GM12878 (cell line): ENCODE data around the gene UBR7. TPM values are rescaled to one million over a fixed set of nuclear protein-coding genes. Genes with fewer than 3 reads are reported as not detected.

Experiments
- BHLHE40 ChIP-seq, 2 experiments: fragments of 450-650 bp in 1 of 2; IDR thresholded peaks; 2 replicates each; pipeline ENCODE4 v1.6.1; 2011 to 2017; ENCODE audit warnings: low read depth in 2 of 2, borderline replicate concordance in 1 of 2, improper control_type of control experiment in 1 of 2, low read length in 1 of 2, mild to moderate bottlenecking in 1 of 2
- CEBPZ ChIP-seq: fragments of 150-350 bp; IDR thresholded peaks from 2 replicates; pipeline ENCODE4 v1.6.1; 2016; ENCODE audit warnings: low read depth, low read length
- E4F1 ChIP-seq: fragments of 450-650 bp; IDR thresholded peaks from 2 replicates; pipeline ENCODE4 v1.6.1; 2018; ENCODE audit warnings: borderline replicate concordance, mild to moderate bottlenecking; ENCODE audit not compliant: partially characterized antibody
- NBN ChIP-seq: fragments of 450-650 bp; IDR thresholded peaks from 2 replicates; pipeline ENCODE4 v1.6.1; 2016
- RAD21 ChIP-seq: IDR thresholded peaks from 2 replicates; pipeline ENCODE4 v1.6.1; 2011; ENCODE audit warnings: mild to moderate bottlenecking, low read depth, low read length, moderate library complexity; ENCODE audit not compliant: insufficient read depth
- REST ChIP-seq: IDR thresholded peaks from 2 replicates; pipeline ENCODE4 v1.6.1; 2012; ENCODE audit warnings: mild to moderate bottlenecking, low read depth, low read length
- TBL1XR1 ChIP-seq: IDR thresholded peaks from 2 replicates; pipeline ENCODE4 v1.6.1; 2012; ENCODE audit warnings: low read depth, low read length, improper control_type of control experiment
- USF2 ChIP-seq: IDR thresholded peaks from 2 replicates; pipeline ENCODE4 v1.6.1; 2011; ENCODE audit warnings: low read depth, low read length, improper control_type of control experiment, borderline replicate concordance
- YBX1 ChIP-seq: fragments of 450-650 bp; IDR thresholded peaks from 2 replicates; pipeline ENCODE4 v1.6.1; 2016; ENCODE audit warnings: antibody characterized with exemption
- polyA plus RNA-seq, 11 experiments: library from polyadenylated mRNA; depleted of rRNA in 4 of 11; unstranded in 6 of 11; stranded (reverse) in 5 of 11; fragments of >200 nt; fragmentation: Nextera tagmentation in 4 of 11; fragmentation: Illumina TruSeq in 1 of 11; extraction: Ambion mirVana in 4 of 11; extraction: Trizol in 1 of 11; gene quantifications; 1 replicate in 1 of 11; 2 replicates in 10 of 11; pipeline versions ENCODE4 v1.2.1 to v1.2.3, GENCODE V29; 2011 to 2016; ENCODE audit warnings: inconsistent platforms in 2 of 11, missing spikeins in 2 of 11, low read depth in 1 of 11
- total RNA-seq, 4 experiments: library from RNA; depleted of rRNA in 3 of 4; stranded (reverse); fragments of >200 nt in 3 of 4; fragmentation: Illumina TruSeq in 1 of 4; extraction: Trizol in 1 of 4; gene quantifications; 2 replicates each; pipeline versions ENCODE4 v1.2.1 to v1.2.3, GENCODE V29; 2013 to 2021
- TF ChIP-seq, protein P1 (sequence below): fragments of 450-650 bp; IDR thresholded peaks from 2 replicates; pipeline ENCODE4 v1.6.1; 2017; ENCODE audit warnings: borderline replicate concordance

Gene UBR7
- total and polyA plus RNA-seq, 10 of the 15 experiments (the other 5 are each of a cell fraction or from before 2014, with no cell fraction given), result 14.3 to 85.6 (median 49.9) TPM

- TF ChIP-seq E4F1 (no peak), REST (no peak), CEBPZ (no peak), TBL1XR1 (0 out of 2 replicates have a peak, but pooled peaks have one; percentile 26), USF2 (no peak), RAD21 (peak; percentile 61), NBN (0 out of 2 replicates have a peak, but pooled peaks have one; percentile 29), YBX1 (0 out of 2 replicates have a peak, but pooled peaks have one; percentile 41), BHLHE40 (IDR thresholded peaks at IDR 0.05; ENCODE audit: borderline replicate concordance in 1 of 2, low read depth in 2 of 2, low read length in 1 of 2) (no peak)
- TF ChIP-seq, protein P1, sequence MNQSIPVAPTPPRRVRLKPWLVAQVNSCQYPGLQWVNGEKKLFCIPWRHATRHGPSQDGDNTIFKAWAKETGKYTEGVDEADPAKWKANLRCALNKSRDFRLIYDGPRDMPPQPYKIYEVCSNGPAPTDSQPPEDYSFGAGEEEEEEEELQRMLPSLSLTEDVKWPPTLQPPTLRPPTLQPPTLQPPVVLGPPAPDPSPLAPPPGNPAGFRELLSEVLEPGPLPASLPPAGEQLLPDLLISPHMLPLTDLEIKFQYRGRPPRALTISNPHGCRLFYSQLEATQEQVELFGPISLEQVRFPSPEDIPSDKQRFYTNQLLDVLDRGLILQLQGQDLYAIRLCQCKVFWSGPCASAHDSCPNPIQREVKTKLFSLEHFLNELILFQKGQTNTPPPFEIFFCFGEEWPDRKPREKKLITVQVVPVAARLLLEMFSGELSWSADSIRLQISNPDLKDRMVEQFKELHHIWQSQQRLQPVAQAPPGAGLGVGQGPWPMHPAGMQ, result no peak
These were observed 632 bp downstream of the UBR7 start (continued) for GRCh38 chr14:93207468-93208308.
